ENCODE measurements around the gene ZNF718.
"Not testable (repeated sequence)": the region's sequence is repeated elsewhere in the genome, so short reads cannot be mapped to it uniquely, and the experiment has no call there.

ZNF718 gene

DNA sequence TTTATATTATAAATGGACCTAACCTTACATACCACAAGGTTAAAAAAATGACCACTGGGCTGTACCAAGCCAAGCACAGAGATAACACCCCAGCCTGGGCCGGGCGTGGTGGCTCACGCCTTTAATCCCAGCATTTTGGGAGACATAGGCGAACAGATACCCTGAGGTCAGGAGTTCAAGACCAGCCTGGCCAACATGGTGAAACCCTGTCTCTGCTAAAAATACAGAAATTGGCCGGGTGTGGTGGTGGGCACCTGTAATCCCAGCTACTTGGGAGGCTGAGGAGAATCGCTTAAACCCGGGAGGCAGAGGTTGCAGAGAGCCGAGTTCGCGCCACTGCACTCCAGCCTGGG is 403 bp upstream of the ZNF718 start:
- not testable (repeated sequence) for H3K4me1 ChIP-seq (ENCODE audit: insufficient read depth, low read length); H3K9me3 ChIP-seq (ENCODE audit: control insufficient read depth, insufficient read depth, low read length)
- Histone ChIP-seq H3K9ac (ENCODE audit: low read depth, low read length) (peak overlapping the region; percentile 95; the same call in 1 of the 2 replicates), H3K36me3 (ENCODE audit: insufficient read depth, low read length) (peaks cover 18% of the 10 kb centered on the region)

- peak overlapping the region; percentile 95 for H3K9ac ChIP-seq (ENCODE audit: low read depth, low read length)
- peaks cover 29% of the 10 kb centered on the region for H3K36me3 ChIP-seq (ENCODE audit: insufficient read depth, low read length)
- no peaks in the 10 kb centered on the region for H3K4me1 ChIP-seq (ENCODE audit: insufficient read depth, low read length)
- peaks cover 10% of the 10 kb centered on the region for H3K9me3 ChIP-seq (ENCODE audit: control insufficient read depth, insufficient read depth, low read length)
These were observed 930 bp downstream of the ZNF718 start for GRCh38 chr4:125091-125771.

DNA sequence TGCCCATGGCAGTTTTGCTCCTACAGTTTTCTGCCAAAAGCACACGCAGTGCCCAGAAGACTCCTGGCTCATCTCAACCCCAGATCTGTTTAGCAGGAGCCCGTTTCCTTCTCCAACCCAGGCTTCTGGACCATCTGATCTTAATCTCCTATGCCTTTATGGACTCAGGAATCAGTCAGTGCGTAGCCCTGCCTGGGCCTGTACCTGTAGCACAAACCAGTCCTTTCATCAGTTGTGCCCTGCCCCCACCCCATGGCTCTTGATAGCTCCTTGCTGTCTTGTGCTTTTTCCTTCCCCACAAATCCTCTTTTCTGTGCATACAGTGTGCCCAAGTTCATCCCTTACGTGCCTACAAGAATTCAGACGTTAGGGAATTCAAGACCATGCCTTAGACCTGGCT is 1.5 kb downstream of the ZNF718 start:
- no peaks in the 10 kb centered on the region for H3K4me1 ChIP-seq (ENCODE audit: insufficient read depth, low read length)
- peaks cover 10% of the 10 kb centered on the region for H3K9me3 ChIP-seq (ENCODE audit: control insufficient read depth, insufficient read depth, low read length)
- H3K9ac ChIP-seq (ENCODE audit: low read depth, low read length) = peak overlapping the region; percentile 95
- H3K36me3 ChIP-seq (ENCODE audit: insufficient read depth, low read length) = peaks cover 30% of the 10 kb centered on the region

DNA sequence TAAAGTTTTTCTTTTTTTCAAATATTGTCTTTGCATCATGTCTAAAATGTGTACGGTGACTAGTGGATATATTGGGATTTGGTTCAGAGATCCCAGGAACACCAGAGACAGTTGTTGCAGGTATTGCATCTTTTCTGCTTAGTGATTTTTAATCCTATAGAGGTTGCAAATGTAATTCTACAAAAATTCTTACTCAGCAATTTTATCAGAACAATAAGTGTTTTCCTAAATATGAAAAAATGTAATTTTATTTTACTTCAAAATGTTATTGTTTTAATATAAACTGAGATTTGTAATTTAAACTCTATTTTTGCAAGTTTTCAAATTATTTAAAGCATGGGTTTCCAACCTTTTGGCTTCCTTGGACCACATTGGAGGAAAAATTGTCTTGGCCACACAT is 8.2 kb downstream of the ZNF718 start:
- Histone ChIP-seq H3K4me1 (ENCODE audit: insufficient read depth, low read length) (no peaks in the 10 kb centered on the region), H3K9me3 (ENCODE audit: control insufficient read depth, insufficient read depth, low read length) (peaks cover 3% of the 10 kb centered on the region; the same call in 1 of the 2 replicates), H3K9ac (ENCODE audit: low read depth, low read length) (no peak overlapping the region), H3K36me3 (ENCODE audit: insufficient read depth, low read length) (peaks cover 39% of the 10 kb centered on the region)

DNA sequence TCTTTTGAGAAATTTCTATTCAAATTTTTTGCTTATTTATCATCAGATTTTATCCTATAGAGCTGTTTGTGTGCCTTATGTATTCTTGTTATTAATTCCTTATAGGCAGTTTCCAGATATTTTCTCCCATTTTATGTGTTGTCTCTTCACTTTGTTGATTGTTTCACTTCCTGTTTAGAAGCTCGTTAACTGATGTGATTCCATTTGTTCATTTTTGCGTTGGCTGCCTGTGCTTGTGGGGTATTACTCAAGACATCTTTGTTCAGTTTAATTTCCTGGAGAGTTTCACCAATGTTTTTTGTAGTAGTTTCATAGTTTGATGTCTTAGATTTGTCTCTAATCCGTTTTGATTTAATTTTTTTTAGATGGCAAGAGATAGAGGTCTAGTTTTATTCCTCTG is 14.6 kb downstream of the ZNF718 start:
- peaks cover 11% of the 10 kb centered on the region; the same call in 1 of the 2 replicates for H3K36me3 ChIP-seq (ENCODE audit: insufficient read depth, low read length)
- H3K9me3 ChIP-seq (ENCODE audit: control insufficient read depth, insufficient read depth, low read length) = peaks cover 4% of the 10 kb centered on the region
- H3K9ac ChIP-seq (ENCODE audit: low read depth, low read length) = no peak overlapping the region
- no peaks in the 10 kb centered on the region for H3K4me1 ChIP-seq (ENCODE audit: insufficient read depth, low read length)

GRCh38 chr4:139691-140090 is 15.4 kb downstream of the ZNF718 start:
- Histone ChIP-seq H3K36me3 (ENCODE audit: insufficient read depth, low read length) (peaks cover 10% of the 10 kb centered on the region; the same call in 1 of the 2 replicates), H3K9ac (ENCODE audit: low read depth, low read length) (no peak overlapping the region), H3K9me3 (ENCODE audit: control insufficient read depth, insufficient read depth, low read length) (peaks cover 7% of the 10 kb centered on the region)

GRCh38 chr4:146621-147020 is 22.3 kb downstream of the ZNF718 start:
- Histone ChIP-seq H3K36me3 (ENCODE audit: insufficient read depth, low read length) (peaks cover 4% of the 10 kb centered on the region; the same call in 1 of the 2 replicates), H3K9me3 (ENCODE audit: control insufficient read depth, insufficient read depth, low read length) (peaks cover 19% of the 10 kb centered on the region)

More at GRCh38 chr4:139691-140090, 15.4 kb downstream of the ZNF718 start:
- no peaks in the 10 kb centered on the region for H3K4me1 ChIP-seq (ENCODE audit: insufficient read depth, low read length)

GRCh38 chr4:147233-147632 is 22.9 kb downstream of the ZNF718 start:
- no peak overlapping the region for H3K9ac ChIP-seq (ENCODE audit: low read depth, low read length)
- H3K36me3 ChIP-seq (ENCODE audit: insufficient read depth, low read length) = peaks cover 4% of the 10 kb centered on the region; the same call in 1 of the 2 replicates
- no peaks in the 10 kb centered on the region for H3K4me1 ChIP-seq (ENCODE audit: insufficient read depth, low read length)
- peaks cover 19% of the 10 kb centered on the region for H3K9me3 ChIP-seq (ENCODE audit: control insufficient read depth, insufficient read depth, low read length)

More at GRCh38 chr4:146621-147020, 22.3 kb downstream of the ZNF718 start:
- no peak overlapping the region for H3K9ac ChIP-seq (ENCODE audit: low read depth, low read length)
- H3K4me1 ChIP-seq (ENCODE audit: insufficient read depth, low read length) = no peaks in the 10 kb centered on the region

- peaks cover 11% of the 10 kb centered on the region; the same call in 1 of the 2 replicates for H3K36me3 ChIP-seq (ENCODE audit: insufficient read depth, low read length)
- no peak overlapping the region for H3K9ac ChIP-seq (ENCODE audit: low read depth, low read length)
- no peaks in the 10 kb centered on the region for H3K4me1 ChIP-seq (ENCODE audit: insufficient read depth, low read length)
- H3K9me3 ChIP-seq (ENCODE audit: control insufficient read depth, insufficient read depth, low read length) = peaks cover 53% of the 10 kb centered on the region
These were observed 37.4 kb downstream of the ZNF718 start for GRCh38 chr4:161496-162284.

- peaks cover 12% of the 10 kb centered on the region for H3K9me3 ChIP-seq (ENCODE audit: control insufficient read depth, insufficient read depth, low read length)
- H3K4me1 ChIP-seq (ENCODE audit: insufficient read depth, low read length); H3K9ac ChIP-seq (ENCODE audit: low read depth, low read length): not testable (repeated sequence)
These were observed 45.3 kb downstream of the ZNF718 start for GRCh38 chr4:169640-170039.

DNA sequence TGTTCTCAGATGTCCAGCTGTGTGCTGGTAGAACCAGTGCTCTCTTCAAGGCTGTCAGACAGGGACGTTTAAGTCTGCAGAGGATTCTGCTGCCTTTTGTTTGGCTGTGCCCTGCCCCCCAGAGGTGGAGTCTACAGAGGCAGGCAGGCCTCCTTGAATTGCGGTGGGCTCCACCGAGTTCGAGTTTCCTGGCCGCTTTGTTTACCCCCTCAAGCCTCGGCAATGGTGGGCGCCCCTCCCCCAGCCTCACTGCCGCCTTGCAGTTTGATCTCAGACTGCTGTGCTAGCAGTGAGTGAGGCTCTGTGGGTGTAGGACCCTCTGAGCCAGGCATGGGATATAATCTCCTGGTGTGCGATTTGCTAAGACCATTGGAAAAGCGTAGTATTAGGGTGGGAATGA is 47.0 kb downstream of the ZNF718 start:
- H3K9me3 ChIP-seq (ENCODE audit: control insufficient read depth, insufficient read depth, low read length); H3K4me1 ChIP-seq (ENCODE audit: insufficient read depth, low read length); H3K36me3 ChIP-seq (ENCODE audit: insufficient read depth, low read length): not testable (repeated sequence)

More at GRCh38 chr4:169640-170039, 45.3 kb downstream of the ZNF718 start:
- H3K36me3 ChIP-seq (ENCODE audit: insufficient read depth, low read length) = not testable (repeated sequence)

DNA sequence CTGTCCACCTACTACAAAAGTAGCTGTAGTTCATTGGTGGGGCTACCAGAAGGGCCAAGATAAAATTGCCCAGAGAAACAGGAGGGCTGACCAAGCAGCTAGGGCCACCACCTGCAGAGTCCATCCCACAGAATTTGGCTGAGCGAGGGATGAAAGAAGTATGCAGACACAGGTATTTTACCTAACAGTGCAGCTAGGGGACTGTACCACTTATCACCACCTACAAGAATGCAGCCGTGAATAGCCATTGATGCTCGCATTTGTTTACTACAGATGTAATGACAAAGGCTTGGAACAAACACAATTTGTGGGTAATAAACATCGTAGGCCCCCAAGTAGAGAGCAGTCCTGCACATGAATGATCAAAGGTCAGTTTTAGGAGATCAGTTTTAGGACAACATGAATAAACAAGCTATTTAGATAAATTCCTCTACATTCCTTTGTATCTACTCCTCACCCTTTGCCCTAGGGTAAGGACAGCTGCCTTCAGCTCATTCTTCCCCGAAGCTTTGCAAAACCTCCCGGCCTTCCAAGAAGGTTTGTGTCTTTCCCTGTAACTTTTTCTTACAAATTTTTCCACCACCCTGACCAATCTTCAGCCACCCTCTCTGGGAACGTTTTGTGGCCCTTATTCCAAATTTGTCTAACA is 49.5 kb downstream of the ZNF718 start:
- no peaks in the 10 kb centered on the region for H3K4me1 ChIP-seq (ENCODE audit: insufficient read depth, low read length)
- no peak overlapping the region for H3K9ac ChIP-seq (ENCODE audit: low read depth, low read length)
- H3K9me3 ChIP-seq (ENCODE audit: control insufficient read depth, insufficient read depth, low read length) = peaks cover 10% of the 10 kb centered on the region
- no peaks in the 10 kb centered on the region; the same call in 1 of the 2 replicates for H3K36me3 ChIP-seq (ENCODE audit: insufficient read depth, low read length)

More for the DNA sequence above, 47.0 kb downstream of the ZNF718 start:
- H3K9ac ChIP-seq (ENCODE audit: low read depth, low read length) = not testable (repeated sequence)

DNA sequence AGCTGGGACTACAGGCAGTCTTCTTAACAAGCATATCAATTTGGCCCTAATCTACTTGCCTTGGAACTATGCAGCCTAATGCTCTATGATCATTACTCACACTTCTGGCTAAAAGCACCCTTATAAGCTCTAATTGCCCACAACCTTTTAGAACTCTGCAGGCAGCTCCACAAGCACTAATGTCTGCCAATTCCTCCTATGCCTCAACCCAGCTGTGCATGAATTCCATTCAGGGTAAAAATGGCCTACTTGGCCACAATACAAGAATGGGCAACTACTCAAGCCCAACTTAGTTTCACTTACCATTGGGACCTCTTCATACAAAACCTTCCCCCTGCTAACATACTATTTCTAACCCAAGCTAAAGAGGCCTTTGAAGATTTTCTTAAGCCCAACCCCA is 51.7 kb downstream of the ZNF718 start:
- Histone ChIP-seq H3K9me3 (ENCODE audit: control insufficient read depth, insufficient read depth, low read length) (peaks cover 13% of the 10 kb centered on the region; the same call in 1 of the 2 replicates), H3K36me3 (ENCODE audit: insufficient read depth, low read length) (no peaks in the 10 kb centered on the region; the same call in 1 of the 2 replicates), H3K9ac (ENCODE audit: low read depth, low read length) (no peak overlapping the region), H3K4me1 (ENCODE audit: insufficient read depth, low read length) (no peaks in the 10 kb centered on the region)

DNA sequence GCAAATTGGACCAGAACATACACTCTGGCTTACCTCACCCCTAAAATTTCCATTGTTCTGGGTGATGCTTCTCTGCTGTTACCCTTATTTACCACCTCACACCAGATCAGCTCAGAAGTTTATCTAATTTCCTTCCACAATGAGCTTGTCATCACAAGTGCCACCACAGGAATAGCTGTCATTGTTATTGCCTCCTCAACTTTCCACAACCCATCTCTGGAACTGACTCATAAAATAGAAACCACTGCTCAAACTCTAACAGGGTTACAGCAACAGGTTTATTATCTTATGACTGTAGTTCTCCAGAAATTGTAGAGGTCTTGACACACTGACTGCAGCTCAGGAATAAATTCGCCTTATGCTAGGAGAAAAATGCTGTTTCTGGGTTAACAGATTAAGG is 52.7 kb downstream of the ZNF718 start:
- Histone ChIP-seq H3K9ac (ENCODE audit: low read depth, low read length) (no peak overlapping the region), H3K4me1 (ENCODE audit: insufficient read depth, low read length) (no peaks in the 10 kb centered on the region), H3K9me3 (ENCODE audit: control insufficient read depth, insufficient read depth, low read length) (peaks cover 15% of the 10 kb centered on the region; the same call in 1 of the 2 replicates), H3K36me3 (ENCODE audit: insufficient read depth, low read length) (no peaks in the 10 kb centered on the region; the same call in 1 of the 2 replicates)
